Left lung (tissue), 10 donors: ENCODE data around the gene BANF1. TPM values are rescaled to one million over a fixed set of nuclear protein-coding genes. Genes with fewer than 3 reads are reported as not detected.

ENCODE experiments used
- ATAC-seq: fragments of 200-7000 bp; cut with Tn5 transposase; one replicate; pipeline ENCODE4 v1.9.1; 2020; ENCODE audit warnings: moderate library complexity
- DNase-seq, 4 donors: peaks; one replicate each; pipeline ENCODE4 v3.0.0-alpha.2; 2013 to 2020
- H3K27ac ChIP-seq, 2 donors: fragments of 200-600 bp; sonication (generic) in 1 of 2; one replicate each; pipeline versions ENCODE4 v1.5.0 to v1.8.0; 2020 to 2021
- H3K27me3 ChIP-seq, 2 donors: fragments of 200-600 bp; sonication (generic) in 1 of 2; one replicate each; pipeline versions ENCODE4 v1.5.0 to v1.8.0; 2020 to 2021
- H3K36me3 ChIP-seq, 2 donors: fragments of 200-600 bp; sonication (generic) in 1 of 2; one replicate each; pipeline versions ENCODE4 v1.5.0 to v1.8.0; 2020 to 2021
- H3K4me1 ChIP-seq, 2 donors: fragments of 200-600 bp; one replicate each; pipeline ENCODE4 v1.8.0; 2021
- H3K4me3 ChIP-seq, 2 donors: fragments of 200-600 bp; sonication (generic) in 1 of 2; one replicate each; pipeline versions ENCODE4 v1.5.0 to v1.8.0; 2020 to 2021; ENCODE audit warnings: mild to moderate bottlenecking in 1 of 2
- H3K9me3 ChIP-seq, 2 donors: fragments of 200-600 bp; sonication (generic) in 1 of 2; one replicate each; pipeline versions ENCODE4 v1.5.0 to v1.8.0; 2020 to 2021
- CTCF ChIP-seq, 2 donors: fragments of 200-600 bp; sonication (generic) in 1 of 2; IDR thresholded peaks; one replicate each; pipeline versions ENCODE4 v1.5.0 to v1.8.0; 2021; ENCODE audit warnings: antibody characterized with exemption in 2 of 2
- intact Hi-C, 2 donors: fragments of 100-400 bp; cut with DNase I; formaldehyde crosslinking; loops; one replicate each; pipeline versions ENCODE4 v1.11.2 to v1.14.2; 2022
- polyA plus RNA-seq, 6 donors: library from polyadenylated mRNA; unstranded; fragments of 120-200 nt; gene quantifications; one replicate each; pipeline ENCODE4 v1.2.1, GENCODE V29; 2013; ENCODE audit not compliant: insufficient read length in 6 of 6
- total RNA-seq, 2 donors: library from RNA; stranded (reverse); fragmentation: NEBNext Ultra II Directional; extraction: Animal tissue kit (Norgen Biotek cat#: 25700); gene quantifications; one replicate each; pipeline ENCODE4 v1.2.1, GENCODE V29; 2021
- donor health status: DM: no; HTN: yes; CAD: no.
- donor health status: DM: no; HTN: no; CAD: no.

BANF1 gene
- total and polyA plus RNA-seq, 8 donors: 161 to 248 (median 225) TPM

GRCh38 chr11:65962141-65962564, 40.1 kb upstream of the BANF1 start:
- ATAC-seq: no peak
- Histone ChIP-seq H3K4me1 (peaks cover 15 to 28% of the 10 kb centered on the region in 2 donors), H3K27me3 (no peaks in the 10 kb centered on the region), H3K27ac (peak overlapping the region; percentile 81 to 95), H3K4me3 (peak overlapping the region; percentile 84 to 95), H3K9me3 (no peaks in the 10 kb centered on the region), H3K36me3 (peaks cover 0 to 38% of the 10 kb centered on the region in 2 donors)
- no peak for DNase-seq
- no peak for TF ChIP-seq CTCF (IDR thresholded peaks at IDR 0.05)
- intact Hi-C loops: no loop called here

GRCh38 chr11:65964906-65965305, 37.4 kb upstream of the BANF1 start:
- H3K27ac ChIP-seq: no peak overlapping the region
- H3K27me3 ChIP-seq: no peaks in the 10 kb centered on the region
- H3K9me3 ChIP-seq: no peaks in the 10 kb centered on the region
- DNase-seq (no peak), ATAC-seq (no peak)
- H3K4me3 ChIP-seq: no peak overlapping the region
- H3K4me1 ChIP-seq: peaks cover 19 to 47% of the 10 kb centered on the region in 2 donors
- no peak for TF ChIP-seq CTCF (IDR thresholded peaks at IDR 0.05)
- H3K36me3 ChIP-seq: peaks cover 0 to 66% of the 10 kb centered on the region in 2 donors
- intact Hi-C loops: no loop called here

GRCh38 chr11:65965986-65966762, 36.1 kb upstream of the BANF1 start:
- ATAC-seq: no peak
- TF ChIP-seq CTCF (IDR thresholded peaks at IDR 0.05): no peak
- intact Hi-C loops: no loop called here
- peaks cover 19 to 49% of the 10 kb centered on the region in 2 donors for H3K4me1 ChIP-seq
- H3K4me3 ChIP-seq: no peak overlapping the region
- peaks cover 0 to 73% of the 10 kb centered on the region in 2 donors for H3K36me3 ChIP-seq
- no peaks in the 10 kb centered on the region for H3K27me3 ChIP-seq
- no peak overlapping the region for H3K27ac ChIP-seq
- H3K9me3 ChIP-seq: no peaks in the 10 kb centered on the region
- DNase-seq: no peak

- TF ChIP-seq CTCF (IDR thresholded peaks at IDR 0.05): no peak
- no peak for ATAC-seq
- H3K4me3 ChIP-seq: no peak overlapping the region
- H3K9me3 ChIP-seq: no peaks in the 10 kb centered on the region
- peaks cover 0 to 77% of the 10 kb centered on the region in 2 donors for H3K36me3 ChIP-seq
- intact Hi-C loops: no loop called here
- peaks cover 17 to 45% of the 10 kb centered on the region in 2 donors for H3K4me1 ChIP-seq
- H3K27ac ChIP-seq: no peak overlapping the region
- no peak for DNase-seq
- H3K27me3 ChIP-seq: no peaks in the 10 kb centered on the region
Measured at GRCh38 chr11:65967329-65967934, 34.9 kb upstream of the BANF1 start.
